Panc1 (cell line): ENCODE results near the gene ZC3H8. TPM values are rescaled to one million over a fixed set of nuclear protein-coding genes. Genes with fewer than 3 reads are reported as not detected.

Experiments used
- ATAC-seq: fragments of 200-7000 bp; cut with Tn5 transposase; 2 replicates; pipeline ENCODE4 v1.9.1; 2020; ENCODE audit warnings: mild to moderate bottlenecking, moderate library complexity
- BruUV-seq: library from RNA; stranded (reverse); fragments of 400-500 nt; replicated peaks from 2 replicates; lab custom pipeline; 2021; lab: Mats Ljungman, UMichigan
- CTCF ChIA-PET: fragments of 300-600 bp; sonication (Branson Sonifier 250); formaldehyde crosslinking; loops from one replicate; lab custom pipeline; 2022; ENCODE audit warnings: antibody characterized with exemption; lab: Charles Lee
- POLR2A ChIA-PET: fragments of 300-600 bp; sonication (Branson Sonifier 250); formaldehyde crosslinking; loops from one replicate; lab custom pipeline; 2022; ENCODE audit warnings: antibody characterized with exemption; lab: Charles Lee
- DNase-seq: peaks from one replicate; pipeline ENCODE4 v3.0.0-alpha.2; 2010; ENCODE audit warnings: low read depth, low spot score
- H3K27ac ChIP-seq: 2 replicates; pipeline ENCODE4 v1.5.1; 2011; ENCODE audit warnings: mild to moderate bottlenecking, low read length, inconsistent platforms
- H3K27me3 ChIP-seq: fragments of 200-500 bp; sonication (Bioruptor generic); 2 replicates; pipeline ENCODE4 v1.6.0; 2014; ENCODE audit warnings: low read length, inconsistent platforms; ENCODE audit not compliant: control insufficient read depth, insufficient read depth
- H3K36me3 ChIP-seq: fragments of 200-500 bp; sonication (Bioruptor generic); 2 replicates; pipeline ENCODE4 v1.5.1; 2014; ENCODE audit warnings: inconsistent platforms, mild to moderate bottlenecking, low read length, moderate library complexity; ENCODE audit not compliant: control insufficient read depth, insufficient read depth
- H3K4me1 ChIP-seq: 2 replicates; pipeline ENCODE4 v1.5.1; 2011; ENCODE audit warnings: inconsistent platforms, mild to moderate bottlenecking, low read length, moderate library complexity; ENCODE audit not compliant: control insufficient read depth, insufficient read depth
- H3K4me3 ChIP-seq, 2 experiments: 2 replicates each; pipeline ENCODE4 v1.5.1; 2011 to 2012; ENCODE audit warnings: low read depth in 2 of 2, low read length in 2 of 2, mild to moderate bottlenecking in 2 of 2, inconsistent platforms in 1 of 2, moderate library complexity in 1 of 2
- H3K9me3 ChIP-seq: fragments of 200-500 bp; sonication (Bioruptor generic); 2 replicates; pipeline ENCODE4 v1.5.1; 2014; ENCODE audit warnings: low read depth, mild to moderate bottlenecking, inconsistent platforms, low read length, moderate library complexity; ENCODE audit not compliant: control insufficient read depth, insufficient read depth
- CTCF ChIP-seq: fragments of 450-650 bp; IDR thresholded peaks from 2 replicates; pipeline ENCODE4 v1.5.1; 2017; ENCODE audit warnings: mild to moderate bottlenecking
- POLR2AphosphoS5 ChIP-seq: IDR thresholded peaks from 2 replicates; pipeline ENCODE4 v1.6.1; 2012; ENCODE audit warnings: mild to moderate bottlenecking, low read depth, low read length, moderate library complexity
- SIN3A ChIP-seq: IDR thresholded peaks from 2 replicates; pipeline ENCODE4 v1.6.1; 2012; ENCODE audit warnings: low read depth, mild to moderate bottlenecking, low read length, moderate library complexity, borderline replicate concordance; ENCODE audit not compliant: insufficient read depth
- TCF7L2 ChIP-seq: IDR thresholded peaks from 2 replicates; pipeline ENCODE4 v1.6.1; 2011; ENCODE audit warnings: mild to moderate bottlenecking, low read depth, low read length, inconsistent platforms
- in situ Hi-C: cut with HindIII; loops from 2 replicates; pipeline ENCODE4 v1.10.0; 2016; ENCODE audit warnings: low sequenced_read_pairs, low pct_unique_long_range_greater_than_20kb
- intact Hi-C: fragments of 100-400 bp; cut with micrococcal nuclease; formaldehyde crosslinking; loops from one replicate; pipeline ENCODE4 v1.10.0; 2022; ENCODE audit not compliant: unreplicated experiment
- total RNA-seq: library from RNA; stranded (reverse); gene quantifications from one replicate; pipeline ENCODE4 v1.2.1, GENCODE V29; 2021; ENCODE audit not compliant: unreplicated experiment
- TF ChIP-seq, protein P1 (sequence below), 2 experiments: IDR thresholded peaks; 2 replicates each; pipeline ENCODE4 v1.6.1; 2011 to 2012; ENCODE audit warnings: low read depth in 2 of 2, control low read depth in 1 of 2, low read length in 1 of 2, mild to moderate bottlenecking in 1 of 2, moderate library complexity in 1 of 2; ENCODE audit not compliant: insufficient read depth in 1 of 2

Gene ZC3H8
- total RNA-seq, 1 experiment from 2014 or later = 4.4 TPM

GRCh38 chr2:112187805-112188596 is 66.8 kb downstream of the ZC3H8 start:
- no peaks in the 10 kb centered on the region for H3K36me3 ChIP-seq
- in situ Hi-C loops (no loop called here), intact Hi-C loops (no loop called here)
- no peak for DNase-seq
- H3K27me3 ChIP-seq = no peaks in the 10 kb centered on the region; the same call in 1 of the 2 replicates
- H3K4me3 ChIP-seq = no peak overlapping the region
- no peak for ATAC-seq
- no peaks in the 10 kb centered on the region for H3K9me3 ChIP-seq
- H3K27ac ChIP-seq = no peak overlapping the region
- CTCF ChIA-PET = no interaction called here
- no TSS peak for BruUV-seq
- no peaks in the 10 kb centered on the region for H3K4me1 ChIP-seq
- POLR2A ChIA-PET = no interaction called here
- TF ChIP-seq POLR2AphosphoS5 (no peak), SIN3A (no peak), TCF7L2 (no peak), CTCF (no peak)
- TF ChIP-seq, protein P1, sequence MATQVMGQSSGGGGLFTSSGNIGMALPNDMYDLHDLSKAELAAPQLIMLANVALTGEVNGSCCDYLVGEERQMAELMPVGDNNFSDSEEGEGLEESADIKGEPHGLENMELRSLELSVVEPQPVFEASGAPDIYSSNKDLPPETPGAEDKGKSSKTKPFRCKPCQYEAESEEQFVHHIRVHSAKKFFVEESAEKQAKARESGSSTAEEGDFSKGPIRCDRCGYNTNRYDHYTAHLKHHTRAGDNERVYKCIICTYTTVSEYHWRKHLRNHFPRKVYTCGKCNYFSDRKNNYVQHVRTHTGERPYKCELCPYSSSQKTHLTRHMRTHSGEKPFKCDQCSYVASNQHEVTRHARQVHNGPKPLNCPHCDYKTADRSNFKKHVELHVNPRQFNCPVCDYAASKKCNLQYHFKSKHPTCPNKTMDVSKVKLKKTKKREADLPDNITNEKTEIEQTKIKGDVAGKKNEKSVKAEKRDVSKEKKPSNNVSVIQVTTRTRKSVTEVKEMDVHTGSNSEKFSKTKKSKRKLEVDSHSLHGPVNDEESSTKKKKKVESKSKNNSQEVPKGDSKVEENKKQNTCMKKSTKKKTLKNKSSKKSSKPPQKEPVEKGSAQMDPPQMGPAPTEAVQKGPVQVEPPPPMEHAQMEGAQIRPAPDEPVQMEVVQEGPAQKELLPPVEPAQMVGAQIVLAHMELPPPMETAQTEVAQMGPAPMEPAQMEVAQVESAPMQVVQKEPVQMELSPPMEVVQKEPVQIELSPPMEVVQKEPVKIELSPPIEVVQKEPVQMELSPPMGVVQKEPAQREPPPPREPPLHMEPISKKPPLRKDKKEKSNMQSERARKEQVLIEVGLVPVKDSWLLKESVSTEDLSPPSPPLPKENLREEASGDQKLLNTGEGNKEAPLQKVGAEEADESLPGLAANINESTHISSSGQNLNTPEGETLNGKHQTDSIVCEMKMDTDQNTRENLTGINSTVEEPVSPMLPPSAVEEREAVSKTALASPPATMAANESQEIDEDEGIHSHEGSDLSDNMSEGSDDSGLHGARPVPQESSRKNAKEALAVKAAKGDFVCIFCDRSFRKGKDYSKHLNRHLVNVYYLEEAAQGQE (IDR thresholded peaks at IDR 0.05; ENCODE audit: insufficient read depth in 1 of 2, low read depth in 2 of 2, low read length in 1 of 2) = no peak

GRCh38 chr2:112187046-112187715 is 67.7 kb downstream of the ZC3H8 start:
- Histone ChIP-seq H3K9me3 (no peaks in the 10 kb centered on the region), H3K36me3 (no peaks in the 10 kb centered on the region), H3K27ac (no peak overlapping the region), H3K4me3 (no peak overlapping the region), H3K4me1 (no peaks in the 10 kb centered on the region), H3K27me3 (no peaks in the 10 kb centered on the region; the same call in 1 of the 2 replicates)
- intact Hi-C loops = no loop called here
- POLR2A ChIA-PET = no interaction called here
- no TSS peak for BruUV-seq
- in situ Hi-C loops = no loop called here
- CTCF ChIA-PET = interaction anchor here (0.5 kb wide), 1 partner anchor 293 kb away, joined by 3 read pairs; no protein-coding TSS in a partner anchor
- DNase-seq (no peak), ATAC-seq (no peak)
- TF ChIP-seq, protein P1 (IDR thresholded peaks at IDR 0.05; ENCODE audit: insufficient read depth in 1 of 2, low read depth in 2 of 2, low read length in 1 of 2) = no peak
- TF ChIP-seq TCF7L2 = no peak
- no peak for TF ChIP-seq SIN3A
- TF ChIP-seq CTCF = no peak
- no peak for TF ChIP-seq POLR2AphosphoS5
